ENCODE results near the gene ABHD4.
"Not testable (repeated sequence)": the region's sequence is repeated elsewhere in the genome, so short reads cannot be mapped to it uniquely, and the experiment has no call there.

ABHD4 gene

DNA sequence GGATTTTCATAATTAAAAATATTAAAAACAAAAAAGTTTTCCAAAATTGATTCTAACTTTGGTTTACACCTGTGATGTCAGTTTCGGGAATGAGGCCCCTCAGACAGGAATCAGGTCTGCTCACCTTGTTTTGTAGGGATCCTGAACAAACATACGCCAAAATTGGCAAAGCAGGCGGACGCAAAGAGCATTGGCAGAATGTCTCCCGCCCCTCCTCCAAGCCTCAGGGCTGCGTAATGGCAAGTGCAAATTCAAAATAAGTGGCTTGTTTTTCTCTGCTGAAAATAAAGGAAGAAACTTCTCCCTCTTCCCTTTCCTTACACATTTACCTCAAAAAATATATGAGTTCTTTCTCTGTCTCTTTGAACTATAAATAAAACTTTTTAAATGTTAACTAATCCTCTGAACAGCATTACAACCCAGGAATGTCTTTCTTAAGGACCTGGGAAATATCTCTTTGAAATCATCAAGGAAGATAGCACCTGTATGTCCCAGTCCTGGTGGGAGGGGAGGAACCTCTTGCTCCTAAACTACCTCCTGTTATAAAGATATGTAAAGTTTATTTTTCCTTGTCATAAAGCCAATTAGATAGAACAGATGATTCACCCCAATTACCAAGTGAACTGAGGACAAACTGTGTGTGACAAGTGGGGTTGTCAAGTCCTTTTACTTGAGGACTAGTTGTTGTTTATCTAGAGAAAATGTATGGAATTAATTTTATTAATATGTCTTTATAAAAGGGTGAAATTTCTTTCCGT, 29.6 kb downstream of the ABHD4 start:
- no peak for DNase-seq (ENCODE audit: low spot score)

DNA sequence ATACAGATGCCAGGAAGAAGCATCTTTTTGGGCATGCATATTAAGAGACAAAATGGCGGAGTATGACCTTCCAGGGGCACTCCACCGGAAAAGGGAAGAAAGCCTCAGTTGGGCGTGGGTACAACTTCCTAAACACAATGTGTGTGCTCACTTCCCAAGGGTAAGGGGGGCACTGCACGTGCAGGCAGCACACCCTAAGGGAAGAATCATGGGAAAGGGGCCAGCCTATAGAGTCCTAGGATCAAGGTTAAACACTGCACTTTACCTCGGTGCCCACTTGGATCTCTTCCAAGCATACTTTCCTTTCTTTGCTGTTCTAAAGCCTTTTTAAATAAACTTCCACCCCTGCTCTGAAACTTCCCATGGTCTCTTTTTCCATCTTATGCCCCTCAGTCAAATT, 31.3 kb downstream of the ABHD4 start:
- DNase-seq (ENCODE audit: low spot score) = no peak

DNA sequence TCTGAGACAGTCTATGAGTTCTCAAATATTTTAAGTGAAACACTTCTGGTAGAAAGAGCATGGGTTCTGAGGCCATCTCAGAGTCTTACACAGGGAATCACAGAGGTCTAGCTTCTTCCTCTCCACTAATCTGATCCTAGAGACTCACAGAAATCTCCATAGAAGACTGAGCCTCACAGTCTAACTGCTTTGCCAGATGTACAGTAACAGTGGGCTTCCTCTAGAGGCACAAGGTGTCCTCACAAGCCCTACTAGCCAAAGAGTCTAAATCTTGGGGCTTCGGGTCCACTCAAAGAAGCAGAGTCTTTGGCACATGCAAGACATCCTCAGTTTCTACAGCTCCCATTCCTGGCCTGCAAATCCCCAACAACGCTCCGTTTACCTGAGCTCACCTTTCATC, 32.0 kb downstream of the ABHD4 start:
- DNase-seq (ENCODE audit: low spot score) = no peak

DNA sequence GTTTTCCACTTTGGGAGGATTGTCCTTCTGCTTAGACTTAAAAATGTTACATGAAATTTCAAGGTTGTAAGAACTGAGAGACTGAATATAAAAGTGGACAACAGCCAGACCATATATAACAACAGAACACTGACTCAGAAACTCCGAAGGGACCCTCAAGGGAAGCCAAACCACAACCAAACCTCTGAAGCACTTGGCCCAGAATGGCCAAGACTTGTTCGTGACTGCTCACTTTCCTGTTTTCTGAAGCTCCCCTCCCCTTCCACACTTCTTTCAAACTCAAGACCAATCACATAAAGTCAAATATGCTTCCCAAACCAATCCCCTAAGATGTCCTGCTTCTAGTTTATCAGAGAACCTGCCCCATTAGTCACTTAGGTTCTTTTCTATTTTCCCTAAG, 32.4 kb downstream of the ABHD4 start:
- no peak for DNase-seq (ENCODE audit: low spot score)

DNA sequence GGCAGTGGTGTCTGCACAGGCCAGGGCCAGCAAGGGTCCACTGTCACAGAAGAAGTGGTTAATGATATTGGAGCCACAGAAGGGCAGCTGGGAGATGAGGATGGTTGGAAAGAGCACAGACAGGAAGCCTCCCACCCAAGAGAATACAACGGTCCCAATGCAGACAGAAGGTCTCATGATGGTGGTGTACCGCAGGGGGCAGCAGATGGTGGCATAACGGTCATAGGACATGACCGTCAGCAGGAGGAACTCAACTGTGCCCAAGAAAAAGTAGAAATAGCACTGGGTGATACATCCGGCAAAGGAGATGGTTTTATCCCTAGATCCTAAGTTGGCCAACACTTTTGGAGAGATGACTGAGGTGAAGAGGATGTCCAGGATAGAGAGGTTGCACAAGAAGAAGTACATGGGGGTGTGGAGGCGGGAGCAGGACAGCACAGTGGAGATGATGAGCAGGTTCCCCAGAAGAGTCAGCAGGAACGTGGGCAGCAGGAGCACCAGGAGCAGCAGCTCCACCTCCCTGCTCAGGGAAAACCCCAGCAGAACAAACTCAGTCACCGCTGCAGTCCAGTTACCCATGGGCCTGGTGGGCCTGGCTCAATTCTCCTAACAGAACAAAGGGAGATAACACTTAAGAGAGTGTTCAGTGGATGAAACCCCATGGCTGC, 36.3 kb downstream of the ABHD4 start:
- peak; percentile 17 for DNase-seq (ENCODE audit: low spot score)

DNA sequence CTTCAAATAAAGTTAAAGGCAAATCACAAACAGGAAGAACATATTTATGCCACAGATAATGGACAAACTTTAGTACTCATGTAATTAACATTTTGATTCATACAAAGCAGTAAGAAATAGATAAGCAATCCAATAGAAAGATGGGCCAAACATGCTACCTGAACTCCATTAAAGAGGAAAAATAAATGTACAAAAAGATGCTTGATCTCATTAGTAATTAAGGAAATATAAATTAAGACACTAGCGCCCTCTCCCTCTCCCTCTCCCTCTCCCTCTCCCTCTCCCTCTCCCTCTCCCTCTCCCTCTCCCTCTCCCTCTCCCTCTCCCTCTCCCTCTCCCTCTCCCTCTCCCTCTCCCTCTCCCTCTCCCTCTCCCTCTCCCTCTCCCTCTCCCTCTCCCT, 37.9 kb downstream of the ABHD4 start:
- not testable (repeated sequence) for DNase-seq (ENCODE audit: low spot score)

DNA sequence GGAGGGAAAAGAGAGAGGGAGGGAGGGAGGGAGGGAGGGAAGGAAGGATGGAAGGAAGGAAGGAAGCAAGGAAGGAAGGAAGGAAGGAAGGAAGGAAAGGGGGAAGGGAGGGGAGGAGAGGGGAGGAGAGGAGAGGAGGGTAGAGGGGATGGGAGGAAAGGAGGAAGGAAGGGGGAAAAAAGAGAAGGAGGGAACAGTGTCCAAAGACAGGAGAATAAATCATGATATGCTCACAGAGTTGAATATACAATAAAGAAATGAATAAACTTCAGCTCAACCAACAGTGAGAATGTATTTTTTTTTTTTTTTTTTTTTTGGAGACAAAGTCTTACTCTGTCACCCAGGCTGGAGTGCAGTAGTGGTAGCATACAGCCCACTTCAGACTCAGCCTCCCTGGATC, 42.1 kb downstream of the ABHD4 start:
- DNase-seq (ENCODE audit: low spot score) = no peak

DNA sequence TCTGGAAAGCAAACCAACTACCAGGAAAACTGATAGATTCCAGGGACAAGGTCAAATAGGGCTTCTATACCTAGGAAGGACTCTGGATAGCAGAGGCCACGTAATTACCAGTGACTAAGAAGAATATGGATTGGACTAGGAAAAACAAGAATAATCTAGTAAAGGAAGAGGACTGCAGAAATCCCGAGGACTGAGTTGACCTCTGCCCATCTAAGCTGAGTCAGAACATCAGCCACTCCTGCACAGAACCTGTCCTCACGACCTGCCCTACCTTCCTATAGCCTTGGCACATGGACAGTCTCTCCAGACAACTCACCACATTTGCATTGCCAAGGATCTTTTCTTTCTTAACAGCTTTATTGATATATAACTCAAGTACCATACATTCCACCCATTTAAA, 43.7 kb downstream of the ABHD4 start:
- no peak for DNase-seq (ENCODE audit: low spot score)

DNA sequence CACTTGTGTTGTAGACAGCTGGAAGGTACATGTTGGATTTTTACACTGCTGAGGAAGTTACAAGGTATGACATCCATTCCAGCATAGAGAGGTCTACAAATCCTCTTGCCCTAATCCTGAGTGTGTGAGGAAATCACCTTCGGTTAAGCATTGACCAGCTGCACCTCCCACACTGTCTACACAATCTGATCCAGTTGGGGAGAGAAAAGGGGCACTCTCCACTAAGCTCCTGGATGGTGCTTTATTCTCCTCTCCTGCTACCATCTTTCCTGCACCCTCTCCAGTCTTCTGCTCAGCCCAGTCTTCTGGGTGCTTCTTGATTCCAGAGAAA, 46.2 kb downstream of the ABHD4 start, which contains the start of gene OR6J1:
Gene OR6J1, minus strand, starts transcription at position 48 of the 331 bp plus-strand sequence. CDS start 9,541 bp downstream, outside the sequence.
- DNase-seq (ENCODE audit: low spot score) = no peak

DNA sequence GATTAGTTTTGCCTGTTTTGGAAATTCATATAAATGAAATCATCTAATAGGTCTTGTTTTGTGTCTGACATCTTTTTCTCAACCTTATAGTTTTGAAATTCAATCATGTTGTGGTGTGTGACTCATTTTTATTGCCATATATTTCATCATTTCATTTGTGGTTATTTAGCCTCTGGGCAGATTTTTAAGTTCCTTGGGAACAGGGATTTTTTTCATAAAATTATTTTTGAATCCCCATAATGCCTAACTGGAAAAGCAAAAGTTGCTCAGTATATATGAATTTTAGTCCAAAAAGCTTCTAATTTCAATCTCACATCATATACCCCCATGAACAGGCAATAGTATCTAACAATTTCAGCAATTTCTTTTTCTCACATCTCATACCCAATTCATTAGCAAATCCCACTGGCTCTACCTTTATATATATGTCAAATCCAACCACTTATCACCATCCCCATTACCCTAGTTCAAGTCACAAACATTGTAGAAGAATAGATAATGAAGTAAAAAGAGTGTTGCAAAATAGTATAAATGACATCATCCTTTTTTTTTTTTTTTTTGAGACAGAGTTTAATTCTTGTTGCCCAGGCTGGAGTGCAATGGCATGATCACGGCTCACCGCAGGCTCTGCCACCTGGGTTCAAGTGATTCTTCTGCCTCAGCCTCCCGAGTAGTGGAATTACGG, 48.6 kb downstream of the ABHD4 start:
- no peak for DNase-seq (ENCODE audit: low spot score)

DNA sequence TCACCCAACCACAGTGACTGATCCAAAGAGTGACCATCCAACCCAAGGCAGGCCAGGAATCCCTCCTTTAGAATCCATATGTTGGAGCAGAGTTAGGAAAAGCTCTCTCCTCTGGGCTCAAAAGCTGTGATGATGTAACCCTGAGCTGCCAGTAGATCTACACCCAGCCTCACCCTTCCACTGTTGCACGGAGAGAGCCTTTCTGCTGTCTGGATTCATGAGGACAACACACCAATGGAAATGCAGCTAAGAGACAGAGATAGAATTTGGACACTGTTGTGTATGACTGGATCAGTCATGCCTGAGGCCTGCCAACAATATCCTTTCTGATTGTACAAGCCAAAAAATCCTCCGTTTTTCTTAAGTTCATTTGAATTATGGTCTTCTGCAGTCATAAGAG, 50.4 kb downstream of the ABHD4 start:
- DNase-seq (ENCODE audit: low spot score) = no peak

DNA sequence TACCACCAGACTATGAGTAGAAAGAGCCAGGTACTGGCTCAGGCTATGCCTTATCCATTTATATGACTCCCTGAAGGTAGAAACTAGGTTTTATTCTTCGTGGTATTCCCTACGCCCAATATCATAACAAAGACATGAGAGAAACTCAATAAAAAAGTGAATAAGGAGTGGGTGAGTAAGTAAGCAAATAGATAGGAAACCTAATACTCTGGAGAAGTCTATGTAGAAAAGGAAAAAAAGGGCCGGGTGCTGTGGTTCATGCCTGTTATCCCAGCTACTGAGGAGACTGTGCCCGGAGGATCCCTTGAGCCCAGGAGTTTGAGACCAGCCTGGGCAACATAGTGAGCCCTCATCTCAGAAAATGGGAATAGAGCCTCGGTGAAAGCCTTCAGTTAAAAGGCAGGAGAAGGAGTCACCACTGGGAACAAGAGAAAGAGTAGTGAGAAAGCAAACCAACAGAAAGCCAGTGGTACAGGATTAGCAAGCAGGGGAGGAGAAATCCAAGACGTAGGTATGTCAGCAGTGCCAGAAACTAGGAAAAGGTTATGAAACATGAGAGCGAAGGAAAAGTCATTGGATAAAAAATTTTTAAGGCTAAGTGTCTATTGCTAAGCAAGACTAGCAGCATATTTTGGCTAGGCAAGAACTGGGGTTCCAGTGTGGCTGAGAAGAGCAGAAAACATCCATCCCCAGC, 52.1 kb downstream of the ABHD4 start:
- peak; percentile 5 for DNase-seq (ENCODE audit: low spot score)

DNA sequence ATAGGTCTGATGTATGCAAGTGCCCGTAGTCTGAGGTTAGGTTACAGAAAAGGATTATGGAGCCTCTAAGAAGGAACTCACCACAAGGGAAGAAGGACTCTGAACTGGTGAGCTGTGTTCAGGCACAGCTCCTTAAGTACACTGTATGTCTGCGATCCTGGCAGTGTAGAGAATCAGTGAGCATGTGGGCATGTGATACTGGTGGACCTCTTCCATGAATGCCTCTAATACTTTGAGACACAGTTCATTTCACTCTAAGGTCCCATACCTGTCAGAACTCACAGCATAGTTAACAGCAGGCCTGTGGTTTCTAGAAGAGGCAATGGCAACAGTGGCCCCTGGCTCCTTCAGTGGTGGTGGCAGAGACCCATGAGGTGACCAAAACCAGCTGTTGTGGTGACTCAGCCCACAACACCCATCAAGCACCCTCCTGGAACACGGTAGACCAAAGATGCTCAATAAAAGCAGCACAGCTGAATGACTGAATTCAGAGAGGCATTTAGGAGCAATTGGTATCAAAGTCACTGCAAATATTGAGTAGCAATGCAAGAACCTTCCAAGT, 52.9 kb downstream of the ABHD4 start:
- peak; percentile 48 for DNase-seq (ENCODE audit: low spot score)

DNA sequence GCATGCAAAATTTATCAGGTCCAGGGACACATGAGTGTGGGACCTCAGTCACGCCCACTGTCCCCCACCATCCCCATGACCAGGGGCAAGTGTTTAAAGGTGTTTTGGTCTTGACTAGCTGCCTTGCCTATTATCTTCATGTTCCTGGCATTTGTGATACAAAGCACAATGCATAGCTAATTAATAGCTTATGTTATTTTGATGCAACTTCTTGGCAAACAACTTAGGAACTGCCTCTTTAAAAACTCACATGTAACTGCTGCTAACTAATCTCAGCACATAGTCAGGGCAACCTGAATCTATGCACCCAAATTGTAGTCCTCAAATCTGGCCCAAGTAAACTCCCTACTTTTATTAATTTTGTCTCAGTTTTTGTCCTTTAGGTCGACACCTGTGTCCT, 53.5 kb downstream of the ABHD4 start:
- no peak for DNase-seq (ENCODE audit: low spot score)

DNA sequence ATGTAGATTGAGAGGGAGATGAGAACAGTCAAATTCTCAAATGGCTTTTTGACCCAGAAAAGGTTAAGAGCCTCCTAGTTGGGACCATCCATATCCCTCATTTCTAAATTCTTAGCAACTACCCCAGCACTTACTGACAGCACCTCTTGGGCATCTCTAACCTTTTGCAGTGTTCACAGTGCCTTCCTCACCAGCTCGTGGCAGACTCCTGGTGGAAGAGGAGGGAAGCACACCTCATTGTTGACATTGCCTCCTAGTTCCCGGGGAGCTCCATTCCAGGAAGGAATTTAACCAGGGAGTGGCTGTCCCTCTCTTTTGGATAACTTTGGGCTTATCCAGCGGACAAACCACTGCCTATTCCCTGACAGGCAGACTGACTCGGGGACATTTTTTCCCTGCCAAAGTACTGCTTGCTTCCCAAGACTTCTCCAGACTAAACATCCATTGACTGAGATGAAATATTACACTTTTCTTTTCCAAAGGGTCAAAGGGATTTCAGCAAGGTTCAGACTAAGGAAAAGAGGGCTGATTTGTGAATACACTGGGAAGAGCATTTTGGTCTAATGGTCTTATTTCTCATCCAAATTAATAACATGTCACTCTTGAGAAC, 55.0 kb downstream of the ABHD4 start:
- DNase-seq (ENCODE audit: low spot score) = no peak

DNA sequence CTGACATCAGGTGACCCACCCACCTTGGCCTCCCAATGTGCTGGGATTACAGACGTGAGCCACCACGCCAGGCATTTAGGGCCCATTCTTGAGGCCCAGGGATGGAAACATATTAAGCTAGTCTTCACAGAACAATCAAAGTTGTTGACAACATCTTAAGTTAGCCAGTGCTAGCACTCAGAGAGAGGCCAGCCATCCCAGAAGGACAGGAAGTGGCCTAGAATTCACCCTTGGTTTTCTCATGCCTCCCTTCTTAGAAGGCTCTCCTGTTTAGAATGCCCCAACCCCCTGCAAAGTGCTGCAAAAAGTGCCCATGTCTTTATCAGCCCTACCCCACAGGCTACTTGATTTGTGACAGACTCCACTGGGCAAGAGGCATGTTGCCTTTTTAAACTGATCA, 58.1 kb downstream of the ABHD4 start:
- no peak for DNase-seq (ENCODE audit: low spot score)

DNA sequence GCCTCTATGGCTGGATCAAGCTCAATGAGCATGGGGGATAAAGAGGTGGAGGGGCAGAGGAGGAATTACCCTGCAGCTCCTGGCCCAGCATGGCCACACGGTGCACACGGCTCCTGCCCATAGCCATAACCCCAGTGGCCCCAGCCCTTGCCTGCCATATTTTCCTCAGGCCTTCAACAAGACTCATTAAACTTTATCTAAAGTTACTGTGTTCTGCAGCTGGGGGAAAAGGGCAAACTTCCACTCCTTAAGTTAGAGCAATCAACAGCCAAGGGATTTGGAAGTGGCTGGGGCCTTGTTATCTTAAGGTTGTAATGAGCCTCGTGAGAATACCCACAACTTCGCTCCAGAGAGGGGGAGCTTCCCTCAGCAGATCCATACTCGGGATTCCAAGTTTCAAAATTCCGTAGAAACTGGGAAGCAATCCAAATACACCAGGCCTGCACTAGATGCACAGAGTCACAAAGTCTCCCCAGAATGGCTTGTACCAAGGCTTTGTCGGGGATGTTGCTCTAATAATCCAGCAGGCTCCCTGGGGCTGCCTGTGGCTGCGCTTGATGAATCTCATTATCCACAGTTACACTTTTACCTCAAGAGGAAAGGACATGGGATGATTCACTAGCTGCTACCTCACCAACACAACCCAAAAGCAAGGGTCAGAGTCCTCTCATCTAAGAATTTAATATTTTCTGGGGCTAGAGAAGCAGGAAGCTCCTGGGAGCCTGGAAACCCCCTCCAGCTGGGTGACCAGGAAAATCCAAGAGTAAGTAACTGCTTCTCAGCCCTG, 59.0 kb downstream of the ABHD4 start:
- peak; percentile 17 for DNase-seq (ENCODE audit: low spot score)

DNA sequence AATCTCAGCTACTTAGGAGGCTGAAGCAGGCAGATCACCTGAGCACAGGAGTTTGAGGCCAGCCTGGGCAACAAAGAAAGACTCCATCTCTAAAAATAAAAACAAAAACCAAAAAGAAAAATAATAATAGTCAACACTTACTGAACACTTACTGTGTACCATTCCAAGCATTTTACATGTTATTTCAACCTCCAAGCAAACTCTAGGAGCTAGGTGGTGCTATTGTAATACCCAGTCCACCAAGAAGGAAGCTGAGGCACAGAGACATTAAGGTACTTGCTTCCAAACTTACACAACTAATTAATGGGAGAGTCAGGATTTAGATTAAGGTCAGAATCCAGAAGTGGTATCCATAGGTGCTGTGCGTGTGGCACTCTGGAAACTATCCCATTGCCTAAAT, 59.8 kb downstream of the ABHD4 start:
- no peak for DNase-seq (ENCODE audit: low spot score)

DNA sequence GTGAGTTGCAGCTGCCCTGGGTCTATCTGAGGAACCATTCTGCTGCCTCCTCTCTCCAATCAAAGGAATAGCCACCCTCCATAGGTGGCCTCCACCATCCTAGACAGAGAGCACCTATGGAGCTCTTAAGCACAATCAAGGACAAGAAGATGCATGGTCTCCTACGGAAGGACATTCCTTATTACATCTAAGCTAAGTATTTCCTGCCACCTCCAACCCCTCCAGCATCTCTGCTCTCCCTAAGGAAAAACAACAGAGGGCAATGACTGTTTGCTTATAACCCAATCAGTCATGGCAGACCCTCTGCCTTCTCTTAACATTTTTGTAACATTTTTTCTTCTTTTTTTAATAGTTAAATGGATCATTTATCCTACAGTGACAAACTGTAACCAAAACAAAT, 60.8 kb downstream of the ABHD4 start:
- DNase-seq (ENCODE audit: low spot score) = peak; percentile 26

DNA sequence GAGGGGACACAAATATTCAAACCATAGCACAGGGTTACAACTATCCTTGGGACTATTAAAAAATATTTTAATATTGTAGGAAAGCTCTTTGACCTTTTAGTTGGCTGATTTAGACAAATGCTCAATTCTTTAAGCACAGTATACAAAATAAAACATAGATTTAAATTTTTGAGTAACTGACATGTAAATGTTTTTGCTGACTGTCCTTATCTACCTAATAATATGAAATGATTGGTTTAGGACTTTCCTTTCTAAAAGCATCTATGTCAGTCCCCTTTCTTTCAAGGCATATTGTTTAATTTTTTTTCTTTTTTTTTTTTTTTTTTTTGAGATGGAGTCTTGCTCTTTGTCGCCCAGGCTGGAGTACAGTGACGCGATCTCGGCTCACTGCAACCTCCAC, 62.6 kb downstream of the ABHD4 start:
- DNase-seq (ENCODE audit: low spot score) = no peak

All from left forelimb (tissue), 1 donor.